Stimulated activated CD8-positive, alpha-beta memory T cell treated with anti-CD3 and anti-CD28 coated beads, Interleukin-4, amount 100 ng/mL, for 1 hour (primary cell): ENCODE measurements around the gene HINT2.

ENCODE experiments used
- DNase-seq, 2 donors: peaks; one replicate each; pipeline ENCODE4 v3.0.0-alpha.2; 2020; ENCODE audit warnings: low read depth in 2 of 2, low spot score in 1 of 2

The HINT2 gene

DNA sequence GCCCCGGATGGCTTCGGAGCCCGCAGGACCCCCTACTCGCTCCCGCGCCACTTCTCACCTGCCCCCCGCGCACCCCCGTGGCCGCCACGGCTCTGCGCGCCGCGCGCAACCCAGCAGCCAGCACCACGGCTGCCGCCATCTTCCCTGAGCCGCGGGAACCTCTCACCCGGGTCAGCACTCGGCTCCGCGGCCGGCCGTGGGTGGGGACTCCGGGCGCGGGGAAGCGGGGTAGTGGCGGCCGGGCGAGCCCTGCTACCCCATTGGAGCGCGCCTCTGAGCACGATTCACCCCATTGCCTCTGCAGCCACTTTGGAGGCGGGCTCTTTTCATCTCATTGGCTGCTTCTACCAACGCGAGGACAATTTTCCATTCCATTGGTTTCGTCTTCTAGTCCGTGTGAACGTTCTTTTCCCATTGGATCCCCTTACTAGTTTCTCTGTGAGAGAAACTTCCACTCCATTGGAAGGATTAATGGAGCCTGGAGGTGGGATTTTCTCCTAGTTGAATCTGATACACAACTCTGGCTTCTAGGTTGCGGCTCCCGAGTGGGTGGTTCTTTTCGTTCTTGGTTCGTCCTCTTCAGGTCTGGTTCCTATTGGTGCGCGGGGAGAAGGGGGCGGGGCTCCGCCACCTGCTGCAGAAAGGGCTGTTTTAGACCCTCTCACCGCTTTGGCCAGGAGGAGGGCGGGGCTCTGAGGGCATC is at the start of gene HINT2:
Gene HINT2, minus strand, starts transcription at position 202 of the 703 bp plus-strand sequence. Its CDS starts 63 bp downstream, at position 139.
- DNase-seq: peak; percentile 88 to 94

DNA sequence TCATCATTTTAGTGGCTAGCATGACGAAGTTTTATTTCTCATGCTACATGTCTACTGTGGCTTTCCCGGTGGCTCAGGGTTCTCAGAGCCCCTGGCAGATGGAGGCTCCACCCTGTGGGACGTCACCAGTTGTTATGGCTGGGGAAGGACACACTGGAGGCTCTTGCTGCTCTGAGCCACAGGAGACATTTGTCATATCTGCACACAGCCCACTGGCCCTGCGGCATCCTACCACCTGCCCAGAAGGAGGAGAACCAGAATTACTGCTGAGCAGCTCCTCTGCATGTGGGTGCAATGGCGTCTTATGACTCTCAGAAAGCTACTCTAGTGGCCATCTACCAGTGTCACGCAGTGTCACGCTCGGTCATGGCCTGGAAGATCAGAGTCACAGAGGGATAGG is 48.7 kb upstream of the HINT2 start:
- no peak for DNase-seq

DNA sequence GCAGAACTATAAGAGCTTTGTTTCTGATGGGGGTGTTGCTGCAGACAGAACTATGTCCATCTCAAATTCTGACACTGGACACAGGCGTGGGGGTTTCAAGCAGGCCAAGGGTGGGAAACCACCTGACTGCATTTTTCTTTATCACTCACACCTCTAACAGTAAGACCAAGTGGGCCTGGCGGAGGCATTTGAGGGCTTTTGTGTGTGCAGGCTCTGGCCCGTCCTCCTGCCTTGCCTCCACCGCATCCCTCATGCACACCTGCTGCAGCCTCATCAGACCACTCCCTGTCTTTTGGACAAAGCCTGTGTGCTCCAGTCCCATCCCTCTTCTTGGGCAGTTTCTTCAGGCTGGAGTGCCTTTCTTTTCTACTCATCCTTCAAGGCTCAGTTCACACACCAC is 47.5 kb upstream of the HINT2 start:
- DNase-seq: no peak

DNA sequence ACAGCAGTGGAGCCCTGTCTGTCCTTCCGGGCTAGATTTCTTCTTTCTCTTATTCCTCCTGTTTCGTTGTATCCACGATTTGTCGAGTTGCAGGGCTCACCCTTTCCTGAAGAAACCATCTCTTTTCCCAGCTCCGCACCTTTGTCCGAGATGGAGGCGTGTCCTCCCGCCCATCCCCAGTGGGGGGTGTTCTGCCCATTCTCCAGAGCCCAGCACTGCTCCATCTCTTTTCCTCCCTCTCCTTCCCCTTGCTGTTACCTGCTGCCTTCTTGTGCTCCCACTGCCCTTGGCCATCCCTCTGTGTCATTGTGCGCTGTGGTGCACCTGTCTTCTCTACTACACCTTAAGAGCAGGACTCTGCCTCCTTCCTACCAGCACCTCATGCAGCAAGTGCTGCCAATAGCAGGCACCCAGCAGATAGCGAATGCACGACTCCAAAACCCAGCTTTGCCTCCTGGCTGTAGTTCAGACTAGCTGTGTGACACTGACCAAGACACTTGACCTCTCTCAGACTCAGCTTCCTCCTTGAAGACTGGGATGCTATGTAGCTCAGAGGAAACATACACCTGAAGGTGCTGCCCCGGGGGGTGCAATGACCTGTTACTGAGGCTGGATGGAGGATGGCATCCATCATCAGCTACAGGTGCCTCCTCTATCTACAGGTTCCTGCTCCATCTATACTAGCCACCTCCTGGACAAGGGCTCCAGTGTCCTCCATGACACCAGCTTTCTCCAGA is 46.5 kb upstream of the HINT2 start:
- DNase-seq: no peak

DNA sequence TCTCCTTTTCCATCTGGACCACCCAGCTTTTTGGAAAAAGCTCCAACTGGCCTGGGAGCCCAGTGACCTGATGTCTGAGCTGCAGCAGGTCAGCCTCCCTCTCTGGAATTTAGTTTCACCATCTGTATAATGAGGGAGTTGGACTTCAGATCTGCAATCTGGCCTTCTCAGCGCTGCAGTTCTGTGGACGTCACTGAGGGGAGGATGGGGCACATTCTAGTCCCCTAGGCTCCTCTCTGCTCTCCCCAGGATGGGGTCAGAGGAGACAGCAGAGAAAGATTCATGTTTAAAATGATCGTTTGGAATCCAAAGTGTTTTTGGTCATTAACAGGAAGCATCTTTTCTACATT is 45.1 kb upstream of the HINT2 start:
- no peak for DNase-seq

DNA sequence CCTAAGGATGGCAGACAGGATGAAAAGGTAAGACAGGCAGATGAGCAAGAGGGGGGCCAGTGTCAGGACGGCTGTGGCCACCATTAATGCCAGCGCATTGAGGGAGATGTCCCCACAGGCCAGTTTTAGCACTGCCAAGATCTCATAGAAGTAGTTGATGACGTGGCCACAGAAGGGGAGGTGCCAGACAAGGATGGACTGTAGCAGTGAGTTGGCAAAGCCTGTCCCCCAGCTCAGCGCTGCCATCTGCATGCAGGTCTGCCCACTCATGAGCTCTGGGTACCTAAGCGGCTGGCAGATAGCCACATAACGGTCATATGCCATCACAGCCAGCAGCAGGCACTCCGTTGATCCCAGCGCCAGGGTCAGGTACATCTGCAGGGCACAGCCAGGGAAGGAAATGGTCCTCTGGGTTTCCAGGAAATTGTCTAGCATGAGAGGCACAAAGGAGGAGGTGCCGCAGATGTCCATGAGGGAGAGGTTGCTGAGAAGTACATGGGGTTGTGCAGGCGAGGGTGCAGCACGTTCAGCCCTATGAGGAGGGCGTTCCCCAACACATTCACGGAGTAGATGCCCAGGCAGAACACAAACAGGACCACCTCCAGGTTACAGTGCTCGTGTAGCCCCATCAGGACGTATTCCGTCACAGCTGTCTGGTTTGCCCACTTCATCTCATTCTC is 44.6 kb upstream of the HINT2 start:
- DNase-seq: no peak

DNA sequence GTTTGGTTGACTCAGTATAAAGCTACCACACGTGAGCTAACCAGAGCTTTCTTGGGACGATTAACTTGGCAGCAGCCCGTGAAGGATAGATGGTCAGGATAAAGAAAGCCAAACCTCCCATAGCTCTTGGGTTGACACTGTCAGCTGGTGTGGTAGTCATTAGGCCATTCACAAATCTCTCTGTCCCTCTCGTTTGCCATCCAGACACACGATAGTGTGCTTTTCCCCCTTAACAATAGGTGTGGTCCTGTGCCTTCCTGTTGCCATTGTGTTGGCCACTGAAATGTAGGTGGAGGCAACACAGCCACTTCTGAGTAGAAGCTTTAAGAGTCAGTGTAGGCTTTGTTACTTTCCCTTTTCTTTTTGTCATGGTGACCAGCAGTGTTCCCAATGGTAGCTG is 43.6 kb upstream of the HINT2 start:
- no peak for DNase-seq

DNA sequence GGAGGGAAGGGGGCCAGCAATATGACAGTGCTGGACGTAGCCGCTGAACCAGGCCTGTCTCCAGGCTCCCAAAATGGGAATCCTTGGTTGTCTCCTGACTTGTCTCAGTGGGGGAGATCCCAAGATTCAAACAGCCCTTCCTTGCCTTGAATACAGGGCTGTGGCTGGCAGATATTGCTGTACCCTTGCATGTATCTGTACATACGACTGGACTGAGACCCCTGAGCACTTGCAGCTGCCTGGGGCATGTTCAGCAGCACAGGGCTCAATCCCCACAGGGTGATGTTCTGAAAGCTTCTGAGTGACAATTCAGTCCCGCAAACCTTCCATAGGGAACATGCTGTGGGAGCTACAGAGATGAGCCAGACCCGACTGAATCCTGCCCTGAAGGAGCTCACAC is 42.0 kb upstream of the HINT2 start:
- no peak for DNase-seq

DNA sequence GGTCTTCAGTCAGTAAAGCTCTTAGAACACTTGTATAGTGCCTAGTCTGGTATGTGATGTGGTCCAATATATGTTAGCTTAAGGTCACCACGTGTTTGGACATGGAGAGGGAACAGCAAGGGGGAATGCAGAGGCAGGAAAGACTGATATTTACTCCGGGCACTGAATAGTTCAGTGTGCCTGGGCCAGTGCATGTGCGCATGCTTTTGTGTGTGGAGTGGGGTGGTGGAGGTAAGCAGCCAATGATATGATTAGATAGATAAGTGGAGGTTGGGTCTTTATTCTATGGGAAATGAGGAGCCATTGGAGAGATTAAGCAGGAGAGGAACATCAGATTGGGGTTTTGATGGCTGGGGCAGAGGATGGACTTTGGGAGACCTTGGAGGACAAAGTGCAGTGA is 41.4 kb upstream of the HINT2 start:
- no peak for DNase-seq

DNA sequence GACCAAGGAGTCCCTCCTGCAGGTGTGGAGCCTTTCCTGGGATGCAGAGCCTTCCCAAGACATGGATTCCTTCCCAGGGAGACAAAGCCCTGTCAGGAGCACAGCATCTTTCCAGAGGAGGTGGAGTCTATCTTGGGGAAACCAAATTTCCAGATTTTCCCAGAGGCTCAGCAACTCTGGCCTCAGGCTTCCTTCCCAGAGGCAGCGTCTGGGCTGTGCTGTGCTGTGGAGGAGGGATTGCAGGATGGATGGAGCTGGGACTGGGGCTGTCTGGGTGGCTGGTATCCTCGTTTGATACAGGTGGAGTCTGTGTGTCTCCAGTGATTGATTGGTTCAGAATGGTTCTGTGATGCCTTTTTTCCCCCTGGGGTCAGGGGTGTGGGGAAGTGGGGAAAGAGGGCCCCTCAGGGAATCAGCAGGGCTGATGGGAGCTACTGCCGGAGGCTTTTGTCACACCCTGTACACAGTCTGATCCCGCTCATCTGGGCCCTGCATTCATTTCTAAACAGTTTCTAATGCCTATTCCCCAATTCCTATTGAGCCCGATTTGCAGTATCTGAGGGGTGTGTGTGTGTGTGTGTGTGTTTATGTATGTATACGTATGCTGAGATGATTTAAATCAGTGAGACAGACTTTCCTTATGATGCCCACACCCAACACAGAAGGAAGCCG is 39.4 kb upstream of the HINT2 start:
- DNase-seq: no peak

DNA sequence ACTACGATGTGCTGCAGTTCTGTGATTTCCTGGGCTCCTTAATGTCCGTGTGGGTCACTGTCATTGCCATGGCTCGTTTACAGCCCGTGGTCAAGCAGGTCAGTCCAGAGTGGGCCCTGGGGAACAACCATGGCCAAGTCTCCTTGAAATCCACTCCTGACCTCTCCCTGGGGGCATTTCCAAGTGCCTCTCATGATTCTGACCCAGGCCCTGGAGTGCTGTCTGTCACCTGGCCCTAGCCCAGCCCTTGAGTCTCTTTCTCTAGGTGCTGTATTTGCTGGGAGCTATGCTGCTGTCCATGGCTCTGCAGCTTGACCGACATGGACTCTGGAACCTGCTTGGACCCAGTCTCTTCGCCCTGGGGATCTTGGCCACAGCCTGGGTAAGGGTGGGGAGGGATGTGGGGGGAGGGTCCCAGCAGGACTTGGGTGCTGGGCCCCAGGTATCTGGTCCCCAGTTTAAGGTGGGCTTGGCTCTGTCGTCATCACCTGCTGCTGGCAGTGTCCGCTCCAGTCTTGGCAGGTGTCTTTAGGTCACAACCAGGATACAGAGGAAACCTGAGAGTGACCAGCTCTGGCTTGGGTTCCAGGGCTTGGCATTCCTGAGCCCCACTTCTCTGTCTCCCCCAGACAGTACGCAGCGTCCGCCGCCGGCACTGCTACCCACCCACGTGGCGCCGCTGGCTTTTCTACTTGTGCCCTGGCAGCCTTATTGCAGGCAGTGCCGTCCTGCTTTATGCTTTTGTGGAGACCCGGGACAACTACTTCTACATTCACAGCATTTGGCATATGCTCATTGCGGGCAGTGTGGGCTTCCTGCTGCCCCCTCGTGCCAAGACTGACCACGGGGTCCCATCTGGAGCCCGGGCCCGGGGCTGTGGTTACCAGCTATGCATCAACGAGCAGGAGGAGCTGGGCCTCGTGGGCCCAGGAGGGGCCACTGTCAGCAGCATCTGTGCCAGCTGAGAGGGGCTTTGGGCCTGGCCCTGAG is 38.3 kb upstream of the HINT2 start:
- no peak for DNase-seq

DNA sequence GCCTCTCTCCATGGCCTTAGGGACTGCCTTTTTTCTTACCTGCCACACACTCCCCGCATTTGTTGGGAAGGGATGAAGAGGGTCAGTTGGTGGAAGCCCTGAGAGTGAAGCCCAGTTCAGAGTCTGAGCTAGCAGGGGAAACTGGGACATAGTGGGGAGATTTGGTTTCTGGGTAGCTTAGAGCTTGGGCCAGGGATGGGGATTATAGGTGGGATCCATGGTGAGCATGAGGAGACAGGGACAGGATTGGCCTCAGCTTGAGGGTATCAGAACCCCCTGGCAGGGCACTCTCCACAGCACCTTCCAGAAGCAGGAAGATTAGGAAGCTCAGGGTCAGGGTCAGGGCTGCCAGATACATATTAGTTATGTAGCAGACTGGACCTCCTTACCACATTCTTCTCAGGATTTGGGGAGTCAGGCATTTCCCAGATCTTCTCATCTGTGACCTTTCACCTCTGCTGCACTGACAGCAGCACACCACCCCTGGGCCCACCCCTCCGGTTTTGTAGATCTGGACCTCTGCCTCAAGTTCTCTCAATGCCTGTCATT is 37.5 kb upstream of the HINT2 start:
- no peak for DNase-seq

DNA sequence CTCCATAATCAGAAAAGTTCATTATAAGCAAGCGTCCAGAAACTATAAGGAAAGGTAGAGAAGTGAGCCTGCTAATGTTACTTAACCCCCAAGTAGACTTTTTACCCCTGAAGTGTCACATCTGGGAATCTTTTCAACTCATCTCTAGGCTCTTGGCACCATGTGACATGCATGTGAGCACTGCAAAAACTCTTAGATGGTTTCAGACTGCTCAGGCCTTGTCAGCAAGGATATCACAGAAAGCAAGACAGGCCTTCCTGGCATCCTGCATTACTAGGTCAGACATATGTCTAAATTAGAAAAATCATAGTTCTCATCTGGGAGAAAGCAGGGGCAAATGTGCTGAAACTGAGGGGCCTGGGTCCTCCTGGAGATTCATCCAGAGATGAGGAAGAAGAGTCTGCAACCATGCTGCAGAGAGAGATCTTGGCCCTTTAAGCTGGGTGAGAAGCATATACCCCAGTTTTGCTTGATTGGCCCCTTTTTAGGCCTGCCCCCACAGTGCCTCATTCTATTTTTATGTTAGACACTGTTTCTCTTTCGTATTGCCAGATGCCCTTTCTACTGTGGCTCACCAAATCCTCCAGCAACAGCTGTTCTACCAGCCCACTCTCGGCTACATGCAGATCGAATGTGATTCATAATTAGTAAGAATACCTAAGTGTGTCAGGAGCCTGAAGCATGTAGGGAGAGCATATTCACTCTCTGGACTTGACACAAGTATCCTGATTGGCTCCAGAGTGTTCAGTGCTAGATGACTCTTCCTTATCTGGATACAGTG is 33.1 kb upstream of the HINT2 start:
- DNase-seq: no peak

DNA sequence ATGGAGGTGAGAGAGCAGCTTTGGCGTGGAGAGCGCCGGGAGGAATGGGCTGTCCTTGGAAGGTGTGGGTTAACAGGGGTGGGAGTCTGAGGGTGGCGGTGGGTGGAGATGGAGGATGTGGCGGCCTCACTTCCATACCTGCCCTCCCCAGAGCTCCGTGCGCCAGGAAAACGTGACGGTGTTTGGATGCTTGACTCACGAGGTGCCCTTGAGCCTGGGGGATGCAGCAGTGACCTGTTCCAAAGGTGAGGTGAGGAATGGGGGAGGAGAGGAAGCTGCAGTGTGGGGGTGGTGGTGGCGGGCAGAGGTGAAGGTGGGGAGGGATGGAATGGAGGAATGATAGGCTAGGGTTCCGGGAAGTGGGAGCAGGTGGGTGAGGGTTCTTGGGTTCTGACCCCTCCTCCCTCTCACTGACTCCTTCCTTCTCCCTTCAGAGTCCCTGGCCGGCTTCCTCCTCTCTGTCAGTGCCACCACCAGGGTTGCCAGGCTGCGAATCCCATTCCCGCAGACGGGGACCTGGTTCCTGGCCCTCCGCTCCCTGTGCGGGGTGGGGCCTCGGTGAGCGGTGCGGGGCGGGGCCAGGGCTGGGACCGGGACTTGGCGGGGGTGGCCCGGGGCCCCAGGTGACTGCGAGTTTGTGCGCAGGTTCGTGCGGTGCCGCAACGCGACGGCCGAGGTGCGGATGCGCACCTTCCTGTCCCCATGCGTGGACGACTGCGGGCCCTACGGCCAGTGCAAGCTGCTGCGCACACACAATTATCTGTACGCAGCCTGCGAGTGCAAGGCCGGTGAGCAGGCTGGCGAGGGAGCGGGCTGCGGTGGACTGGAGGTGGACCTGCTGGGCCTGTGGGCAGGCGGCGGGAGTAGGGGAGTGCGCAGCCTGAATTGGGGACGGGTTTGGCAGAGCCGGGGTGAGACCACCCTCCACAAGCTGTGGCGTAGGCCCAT is 31.3 kb upstream of the HINT2 start:
- DNase-seq: no peak

DNA sequence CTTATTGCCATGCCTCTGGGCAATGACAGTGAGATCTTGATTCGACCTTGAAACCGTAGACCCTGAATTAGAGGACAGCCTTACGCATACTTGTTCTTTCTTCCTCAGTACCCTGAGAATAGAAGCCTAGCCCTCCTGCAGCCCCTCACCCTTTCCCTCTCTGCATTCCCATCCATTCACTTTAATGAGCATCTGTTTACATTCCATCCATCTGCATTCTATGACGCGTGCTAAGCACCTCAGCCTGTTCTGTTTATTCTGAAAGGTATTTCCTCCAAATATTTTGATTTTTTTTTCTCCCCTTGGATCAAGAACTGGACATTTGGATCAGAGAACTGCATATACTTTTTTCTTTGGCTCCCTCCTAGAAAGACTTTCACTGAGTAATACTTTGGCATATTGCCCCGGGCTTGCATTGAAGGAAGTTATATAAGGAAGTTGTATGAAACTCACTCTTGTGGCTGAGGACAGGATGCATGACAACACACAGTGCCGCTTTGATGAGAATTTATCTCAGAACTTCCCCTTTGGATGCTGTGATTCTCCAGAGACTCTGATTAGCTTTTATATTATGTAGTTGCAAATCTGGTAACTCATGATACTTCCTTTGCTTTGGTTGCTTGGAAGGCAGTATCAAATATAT is 29.9 kb upstream of the HINT2 start:
- DNase-seq: no peak

DNA sequence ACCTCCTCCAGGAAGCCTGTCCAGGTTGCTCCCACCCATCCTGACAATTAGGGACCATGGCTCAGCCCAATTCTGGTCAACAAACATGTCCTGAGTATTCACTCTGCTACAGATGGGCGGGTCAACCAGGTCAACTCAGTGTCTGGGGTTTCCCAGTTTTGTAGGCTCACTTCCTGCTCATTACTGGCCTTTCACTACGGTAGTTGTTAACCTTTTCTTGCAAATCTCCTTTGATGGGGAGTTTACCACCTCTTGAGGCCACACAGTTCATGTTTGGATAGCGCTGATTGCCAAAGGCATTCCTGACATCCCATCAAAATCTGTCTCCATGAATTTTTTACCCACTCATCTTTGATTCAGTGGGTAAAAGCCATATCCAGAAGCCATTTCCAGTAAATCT is 28.0 kb upstream of the HINT2 start:
- DNase-seq: no peak

DNA sequence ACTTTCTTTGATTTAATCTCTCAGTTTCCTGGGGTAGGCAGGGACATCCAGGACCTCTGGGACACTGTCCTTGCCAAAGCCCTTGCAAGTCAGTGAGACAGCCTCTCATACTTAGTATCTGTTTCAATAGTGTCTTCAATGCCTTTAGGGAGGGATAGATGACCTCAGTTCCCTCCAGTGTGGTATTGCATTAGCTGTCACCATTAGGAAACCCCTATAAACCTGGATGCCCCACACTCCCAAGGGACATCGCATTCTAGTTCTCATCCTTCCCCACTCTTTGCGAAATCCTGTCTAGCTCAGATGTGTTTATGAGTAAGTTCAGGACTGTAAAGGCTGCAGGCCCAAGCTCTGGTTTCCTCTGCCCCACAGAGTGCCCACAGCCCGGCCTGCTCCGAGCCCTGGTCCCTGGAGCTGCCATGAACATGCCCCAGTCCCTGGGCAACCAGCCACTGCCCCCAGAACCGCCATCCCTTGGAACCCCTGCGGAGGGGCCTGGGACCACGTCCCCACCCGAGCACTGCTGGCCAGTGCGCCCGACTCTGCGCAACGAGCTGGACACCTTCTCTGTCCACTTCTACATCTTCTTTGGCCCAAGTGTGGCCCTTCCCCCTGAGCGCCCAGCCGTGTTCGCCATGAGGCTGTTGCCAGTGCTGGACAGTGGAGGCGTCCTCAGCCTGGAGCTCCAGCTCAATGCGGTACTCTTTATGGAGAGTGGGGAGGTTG is 27.3 kb upstream of the HINT2 start:
- DNase-seq: no peak

DNA sequence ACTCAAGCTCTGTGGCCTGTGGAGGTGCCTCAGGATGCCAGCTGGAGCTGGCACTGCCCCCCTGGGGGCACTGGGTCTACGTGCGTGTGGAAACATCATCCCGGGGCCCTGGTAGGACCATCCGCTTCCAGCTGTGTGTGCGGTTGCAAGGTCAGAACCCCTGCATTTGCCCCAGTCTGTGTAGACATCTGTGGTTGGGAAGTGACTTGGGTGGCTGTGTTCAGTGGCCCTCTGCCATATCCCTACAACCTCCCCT is 26.7 kb upstream of the HINT2 start:
- no peak for DNase-seq
